CD4-positive, CD25-positive, alpha-beta regulatory T cell (primary cell): ENCODE measurements around the gene MEIOB. TPM values are rescaled to one million over a fixed set of nuclear protein-coding genes. Genes with fewer than 3 reads are reported as not detected.
A peak's percentile ranks its signal among the peaks of the same experiment; 100 is the strongest.
"Not testable (repeated sequence)": the region's sequence is repeated elsewhere in the genome, so short reads cannot be mapped to it uniquely, and the experiment has no call there.

Experiments used
- ATAC-seq, 2 donors: fragments of 150-1000 bp; cut with Tn5 transposase; one replicate each; pipeline ENCODE4 v1.10.0; 2021; ENCODE audit warnings: low read depth in 2 of 2, moderate number of reproducible peaks in 2 of 2, moderate library complexity in 1 of 2
- DNase-seq, 3 donors: peaks; one replicate each; pipeline versions ENCODE4 v3.0.0 to v3.0.0-alpha.2; 2012 to 2022; ENCODE audit warnings: mixed read lengths in 1 of 3
- H3K27ac ChIP-seq: one replicate; pipeline ENCODE4 v1.7.0; 2013; ENCODE audit warnings: mild to moderate bottlenecking, low read length; ENCODE audit not compliant: insufficient read depth, poor library complexity, severe bottlenecking
- H3K27me3 ChIP-seq: one replicate; pipeline ENCODE4 v1.7.0; 2013; ENCODE audit warnings: low read length; ENCODE audit not compliant: control insufficient read depth, insufficient read depth
- H3K36me3 ChIP-seq: one replicate; pipeline ENCODE4 v1.7.0; 2013; ENCODE audit warnings: mild to moderate bottlenecking, low read length, moderate library complexity; ENCODE audit not compliant: control insufficient read depth, insufficient read depth
- H3K4me1 ChIP-seq: 2 replicates; pipeline ENCODE4 v1.7.0; 2013; ENCODE audit warnings: mild to moderate bottlenecking, low read length; ENCODE audit not compliant: insufficient read depth, control insufficient read depth, poor library complexity, severe bottlenecking
- H3K4me3 ChIP-seq: one replicate; pipeline ENCODE4 v1.7.0; 2013; ENCODE audit warnings: low read depth, mild to moderate bottlenecking, low read length, moderate library complexity
- H3K9me3 ChIP-seq, 2 experiments: 1 replicate in 1 of 2; 2 replicates in 1 of 2; pipeline ENCODE4 v1.7.0; 2013; ENCODE audit warnings: low read length in 2 of 2, mild to moderate bottlenecking in 1 of 2, moderate library complexity in 1 of 2; ENCODE audit not compliant: control insufficient read depth in 2 of 2
- H3K27ac Mint-ChIP-seq, 3 donors: one replicate each; pipeline ENCODE4 v1.8.0; 2020 to 2022; ENCODE audit warnings: mild to moderate bottlenecking in 3 of 3, mixed read lengths in 3 of 3, moderate library complexity in 2 of 3
- H3K27me3 Mint-ChIP-seq: one replicate; pipeline ENCODE4 v1.8.0; 2022; ENCODE audit warnings: mild to moderate bottlenecking, mixed read lengths
- H3K36me3 Mint-ChIP-seq: one replicate; pipeline ENCODE4 v1.8.0; 2020; ENCODE audit warnings: mixed read lengths
- H3K4me1 Mint-ChIP-seq, 4 donors: one replicate each; pipeline ENCODE4 v1.8.0; 2020 to 2022; ENCODE audit warnings: mixed read lengths in 4 of 4, mild to moderate bottlenecking in 1 of 4
- H3K4me3 Mint-ChIP-seq, 4 donors: one replicate each; pipeline ENCODE4 v1.8.0; 2020 to 2022; ENCODE audit warnings: mild to moderate bottlenecking in 4 of 4, mixed read lengths in 4 of 4, moderate library complexity in 3 of 4
- H3K9me3 Mint-ChIP-seq, 7 donors: one replicate each; pipeline ENCODE4 v1.8.0; 2020 to 2022; ENCODE audit warnings: mixed read lengths in 7 of 7, mild to moderate bottlenecking in 3 of 7, moderate library complexity in 2 of 7
- polyA plus RNA-seq, 4 donors: library from polyadenylated mRNA; unstranded; fragments of 300-500 nt; fragmentation: Illumina TruSeq; gene quantifications; one replicate each; pipeline ENCODE4 v1.2.3, GENCODE V29; 2021
- total RNA-seq: library from RNA; stranded (reverse); gene quantifications from one replicate; pipeline ENCODE4 v1.2.3, GENCODE V29; 2022

MEIOB gene
- total and polyA plus RNA-seq, 5 donors from 2014 or later: not detected

- Histone ChIP-seq H3K4me1 (no peaks in the 10 kb centered on the region), H3K4me3 (no peak overlapping the region), H3K9me3 (no peaks in the 10 kb centered on the region), H3K27ac (no peak overlapping the region), H3K27me3 (no peaks in the 10 kb centered on the region), H3K36me3 (no peaks in the 10 kb centered on the region)
- Mint-ChIP-seq H3K36me3 (no peaks in the 10 kb centered on the region), H3K4me1 (no peaks in the 10 kb centered on the region), H3K9me3 (no peaks in the 10 kb centered on the region), H3K27ac (peak overlapping the region in 1 of 3 donors; percentile 11), H3K27me3 (peaks cover 5% of the 10 kb centered on the region), H3K4me3 (no peak overlapping the region)
- ATAC-seq (no peak), DNase-seq (no peak)
Measured at GRCh38 chr16:1903845-1904840, 32.2 kb upstream of the MEIOB start.

GRCh38 chr16:1903220-1903574, 31.2 kb upstream of the MEIOB start:
- Mint-ChIP-seq H3K27me3 (no peaks in the 10 kb centered on the region), H3K36me3 (no peaks in the 10 kb centered on the region), H3K9me3 (no peaks in the 10 kb centered on the region), H3K4me1 (no peaks in the 10 kb centered on the region), H3K4me3 (no peak overlapping the region), H3K27ac (no peak overlapping the region)
- H3K27me3 ChIP-seq: no peaks in the 10 kb centered on the region
- no peak overlapping the region for H3K4me3 ChIP-seq
- no peaks in the 10 kb centered on the region for H3K9me3 ChIP-seq
- no peaks in the 10 kb centered on the region for H3K36me3 ChIP-seq
- ATAC-seq (no peak), DNase-seq (no peak)
- H3K4me1 ChIP-seq: no peaks in the 10 kb centered on the region
- no peak overlapping the region for H3K27ac ChIP-seq

- H3K9me3 ChIP-seq: no peaks in the 10 kb centered on the region
- Mint-ChIP-seq H3K27ac (no peak overlapping the region), H3K36me3 (no peaks in the 10 kb centered on the region), H3K4me3 (no peak overlapping the region), H3K27me3 (peaks cover 4% of the 10 kb centered on the region), H3K9me3 (no peaks in the 10 kb centered on the region), H3K4me1 (no peaks in the 10 kb centered on the region)
- H3K4me1 ChIP-seq: no peaks in the 10 kb centered on the region
- no peaks in the 10 kb centered on the region for H3K27me3 ChIP-seq
- ATAC-seq (no peak), DNase-seq (no peak)
- no peak overlapping the region for H3K4me3 ChIP-seq
- H3K27ac ChIP-seq: no peak overlapping the region
- H3K36me3 ChIP-seq: no peaks in the 10 kb centered on the region
Measured at GRCh38 chr16:1902547-1903219, 30.7 kb upstream of the MEIOB start.

GRCh38 chr16:1900452-1900774, 28.4 kb upstream of the MEIOB start:
- no peaks in the 10 kb centered on the region for H3K36me3 Mint-ChIP-seq
- H3K27me3 Mint-ChIP-seq: peaks cover 10% of the 10 kb centered on the region
- Histone ChIP-seq H3K4me3 (no peak overlapping the region), H3K4me1 (no peaks in the 10 kb centered on the region), H3K9me3 (no peaks in the 10 kb centered on the region), H3K27ac (no peak overlapping the region), H3K27me3 (no peaks in the 10 kb centered on the region), H3K36me3 (no peaks in the 10 kb centered on the region)
- no peak for ATAC-seq
- DNase-seq: no peak
- no peak overlapping the region for H3K27ac Mint-ChIP-seq
- H3K9me3 Mint-ChIP-seq: no peaks in the 10 kb centered on the region
- no peak overlapping the region for H3K4me3 Mint-ChIP-seq
- no peaks in the 10 kb centered on the region for H3K4me1 Mint-ChIP-seq

GRCh38 chr16:1899641-1900451, 27.9 kb upstream of the MEIOB start:
- no peaks in the 10 kb centered on the region for H3K9me3 Mint-ChIP-seq
- H3K27ac Mint-ChIP-seq: no peak overlapping the region
- H3K27me3 Mint-ChIP-seq: peaks cover 10% of the 10 kb centered on the region
- Histone ChIP-seq H3K36me3 (no peaks in the 10 kb centered on the region), H3K27me3 (no peaks in the 10 kb centered on the region), H3K27ac (no peak overlapping the region), H3K9me3 (no peaks in the 10 kb centered on the region), H3K4me3 (no peak overlapping the region), H3K4me1 (no peaks in the 10 kb centered on the region)
- DNase-seq: no peak
- no peaks in the 10 kb centered on the region for H3K4me1 Mint-ChIP-seq
- H3K4me3 Mint-ChIP-seq: no peak overlapping the region
- no peaks in the 10 kb centered on the region for H3K36me3 Mint-ChIP-seq
- ATAC-seq: no peak

- H3K36me3 Mint-ChIP-seq, DNase-seq, H3K4me1 ChIP-seq, H3K4me3 ChIP-seq, H3K27me3 ChIP-seq, H3K27ac ChIP-seq, ATAC-seq, H3K27ac Mint-ChIP-seq, H3K9me3 ChIP-seq, H3K36me3 ChIP-seq, H3K9me3 Mint-ChIP-seq, H3K4me1 Mint-ChIP-seq: not testable (repeated sequence)
- Mint-ChIP-seq H3K4me3 (peak overlapping the region in 1 of 4 donors; percentile 51), H3K27me3 (peaks cover 13% of the 10 kb centered on the region)
Measured at GRCh38 chr16:1897692-1898091, 25.7 kb upstream of the MEIOB start.

- Histone ChIP-seq H3K4me1 (no peaks in the 10 kb centered on the region), H3K27ac (no peak overlapping the region), H3K9me3 (no peaks in the 10 kb centered on the region), H3K4me3 (no peak overlapping the region), H3K36me3 (no peaks in the 10 kb centered on the region), H3K27me3 (no peaks in the 10 kb centered on the region)
- Mint-ChIP-seq H3K36me3 (no peaks in the 10 kb centered on the region), H3K4me1 (no peaks in the 10 kb centered on the region), H3K27ac (no peak overlapping the region), H3K4me3 (no peak overlapping the region), H3K9me3 (no peaks in the 10 kb centered on the region), H3K27me3 (peaks cover 13% of the 10 kb centered on the region)
- ATAC-seq: no peak
- DNase-seq: no peak
Measured at GRCh38 chr16:1895949-1896675, 24.1 kb upstream of the MEIOB start.
